Astrocyte of the hippocampus (primary cell): Measurements from ENCODE around the gene NCAPG.

Source experiments
- DNase-seq: peaks from one replicate; pipeline ENCODE4 v3.0.0; 2011; ENCODE audit warnings: low read depth, low spot score

NCAPG gene

GRCh38 chr4:17875402-17876070 lies 64.8 kb downstream of the NCAPG start:
- no peak for DNase-seq

- no peak for DNase-seq
Observed at GRCh38 chr4:17876943-17877342, 66.2 kb downstream of the NCAPG start.

GRCh38 chr4:17877661-17878060 lies 66.9 kb downstream of the NCAPG start:
- no peak for DNase-seq

- DNase-seq = no peak
Observed at GRCh38 chr4:17884063-17884462, 73.3 kb downstream of the NCAPG start.

GRCh38 chr4:17884511-17884910 lies 73.7 kb downstream of the NCAPG start:
- DNase-seq = no peak

GRCh38 chr4:17889692-17890091 lies 78.9 kb downstream of the NCAPG start:
- no peak for DNase-seq

- DNase-seq = no peak
Observed at GRCh38 chr4:17894421-17894820, 83.6 kb downstream of the NCAPG start.
